Aorta (tissue), 5 donors: ENCODE results near the gene OR5K4. TPM values are rescaled to one million over a fixed set of nuclear protein-coding genes. Genes with fewer than 3 reads are reported as not detected.

ENCODE experiments used
- ATAC-seq: fragments of 200-7000 bp; cut with Tn5 transposase; one replicate; pipeline ENCODE4 v1.9.1; 2022; ENCODE audit warnings: moderate library complexity; ENCODE audit not compliant: low FRiP score
- DNase-seq, 2 donors: peaks; one replicate each; pipeline ENCODE4 v3.0.0-alpha.2; 2020
- H3K27ac ChIP-seq, 2 donors: one replicate each; pipeline ENCODE4 v1.5.1; 2013; ENCODE audit warnings: low read length in 2 of 2, mild to moderate bottlenecking in 2 of 2, moderate library complexity in 2 of 2, control low read depth in 1 of 2, inconsistent platforms in 1 of 2, low read depth in 1 of 2
- H3K27me3 ChIP-seq, 2 donors: one replicate each; pipeline ENCODE4 v1.6.1; 2013; ENCODE audit warnings: control low read depth in 1 of 2, low read length in 1 of 2, mild to moderate bottlenecking in 1 of 2, moderate library complexity in 1 of 2; ENCODE audit not compliant: insufficient read depth in 2 of 2, control insufficient read depth in 1 of 2
- H3K36me3 ChIP-seq, 2 donors: one replicate each; pipeline ENCODE4 v1.6.1; 2013; ENCODE audit warnings: control low read depth in 1 of 2, low read length in 1 of 2, mild to moderate bottlenecking in 1 of 2; ENCODE audit not compliant: insufficient read depth in 2 of 2, control insufficient read depth in 1 of 2
- H3K4me1 ChIP-seq, 2 donors: one replicate each; pipeline ENCODE4 v1.6.1; 2013; ENCODE audit warnings: low read length in 2 of 2, control low read depth in 1 of 2, mild to moderate bottlenecking in 1 of 2, moderate library complexity in 1 of 2; ENCODE audit not compliant: insufficient read depth in 2 of 2, control insufficient read depth in 1 of 2
- H3K4me3 ChIP-seq, 2 donors: one replicate each; pipeline ENCODE4 v1.5.1; 2013; ENCODE audit warnings: low read length in 2 of 2, control low read depth in 1 of 2, mild to moderate bottlenecking in 1 of 2
- H3K9me3 ChIP-seq: one replicate; pipeline ENCODE4 v1.6.1; 2013; ENCODE audit warnings: mild to moderate bottlenecking, low read length; ENCODE audit not compliant: control insufficient read depth
- WGBS, 2 donors: extraction: QIAGEN DNeasy Blood & Tissue Kit; methylation state at CpG; one replicate each; pipeline ENCODE4 v1.1.7; 2013; 5-methylcytosine and 5-hydroxymethylcytosine counted together
- intact Hi-C, 2 donors: fragments of 100-400 bp; cut with DNase I; formaldehyde crosslinking; loops; one replicate each; pipeline versions ENCODE4 v1.14.2 to v1.15.0; 2022
- polyA plus RNA-seq, 2 donors: library from polyadenylated mRNA; stranded (reverse); fragments of 200-250 nt; gene quantifications; one replicate each; pipeline ENCODE4 v1.2.3, GENCODE V29; 2013
- total RNA-seq, 2 donors: library from RNA; stranded (reverse); fragmentation: NEBNext Ultra II Directional; extraction: Animal tissue kit (Norgen Biotek cat#: 25700); gene quantifications; one replicate each; pipeline ENCODE4 v1.2.1, GENCODE V29; 2021
- donor health status: healthy with polysubstance abuse.
- donor health status: Bipolar disorder and iron deficiency.
- donor health status: DM: no; HTN: no; CAD: no.
- donor health status: DM: no; HTN: no; CAD: no.
- donor health status: DM: yes; HTN: yes; CAD: no.

OR5K4 gene
- total and polyA plus RNA-seq, 4 donors = not detected

DNA sequence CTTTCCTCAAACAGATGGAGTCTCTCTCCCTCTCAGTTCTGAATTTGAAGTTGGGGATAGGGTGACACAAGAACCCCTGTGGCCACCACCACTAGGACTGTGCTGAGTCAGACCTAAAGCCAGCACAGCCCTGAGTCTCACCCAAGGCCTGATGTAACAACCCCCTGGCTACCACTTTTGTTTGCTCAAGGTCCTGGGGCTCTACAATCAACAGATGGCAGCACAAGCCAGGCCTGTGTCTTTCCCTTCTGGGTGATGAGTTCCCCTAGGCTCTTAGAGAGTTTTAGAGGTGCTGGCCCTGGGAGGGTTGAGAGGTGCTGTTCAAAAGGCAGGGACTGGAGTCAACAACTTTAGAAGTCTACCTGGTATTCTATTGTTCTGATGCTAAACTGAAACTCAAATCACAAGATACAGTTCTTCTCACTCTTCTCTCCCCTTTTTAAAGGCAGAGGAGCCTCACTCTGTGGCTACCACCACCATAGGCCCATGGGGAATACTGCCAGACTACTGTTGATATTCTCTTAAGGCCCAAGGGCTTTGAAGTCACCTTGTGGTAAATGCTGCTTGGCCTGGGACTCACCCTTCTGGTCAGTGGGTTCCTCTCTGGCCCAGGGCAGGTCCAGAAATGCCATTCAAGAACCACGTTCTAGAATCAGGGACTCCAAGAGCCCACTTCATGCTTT is 6.5 kb downstream of the OR5K4 start:
- DNase-seq (no peak), ATAC-seq (no peak)
- H3K27me3 ChIP-seq = no peaks in the 10 kb centered on the region
- intact Hi-C loops = no loop called here
- no peaks in the 10 kb centered on the region for H3K4me1 ChIP-seq
- H3K27ac ChIP-seq = no peak overlapping the region
- WGBS, 2 donors = 69 to 77% methylated on average over 1 of the region's 1 CpG
- peaks cover 2% of the 10 kb centered on the region for H3K9me3 ChIP-seq
- H3K4me3 ChIP-seq = no peak overlapping the region
- no peaks in the 10 kb centered on the region for H3K36me3 ChIP-seq

DNA sequence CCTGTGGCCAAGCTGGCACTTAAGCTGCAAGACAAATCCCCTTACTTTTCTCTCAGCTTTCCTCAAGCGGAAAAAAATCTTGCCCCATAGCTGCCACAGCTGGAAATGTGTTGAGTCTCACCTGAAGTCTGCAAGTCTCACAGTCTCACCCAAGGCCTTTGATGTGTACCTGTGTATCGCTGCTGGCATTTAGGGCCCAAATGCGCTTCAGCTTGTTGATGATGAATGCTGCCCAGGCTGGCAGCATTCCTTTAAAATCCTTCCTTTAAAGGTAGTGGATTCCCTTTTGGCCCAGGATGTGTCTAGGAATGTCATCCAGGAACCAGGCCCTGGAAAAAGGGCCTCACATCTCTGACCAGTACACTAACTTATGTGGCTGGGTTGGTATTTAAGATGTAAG is 7.0 kb downstream of the OR5K4 start:
- H3K4me3 ChIP-seq = no peak overlapping the region
- H3K9me3 ChIP-seq = peaks cover 2% of the 10 kb centered on the region
- H3K27me3 ChIP-seq = no peaks in the 10 kb centered on the region
- no peak overlapping the region for H3K27ac ChIP-seq
- H3K36me3 ChIP-seq = no peaks in the 10 kb centered on the region
- no peak for DNase-seq
- 91 to 94% methylated on average over 3 of the region's 3 CpGs for WGBS, 2 donors
- ATAC-seq = no peak
- intact Hi-C loops = no loop called here
- no peaks in the 10 kb centered on the region for H3K4me1 ChIP-seq

GRCh38 chr3:98361289-98361688 is 7.6 kb downstream of the OR5K4 start:
- no peak overlapping the region for H3K27ac ChIP-seq
- 63 to 66% methylated on average over 2 of the region's 2 CpGs for WGBS, 2 donors
- no peaks in the 10 kb centered on the region for H3K4me1 ChIP-seq
- no peaks in the 10 kb centered on the region for H3K27me3 ChIP-seq
- peaks cover 2% of the 10 kb centered on the region for H3K9me3 ChIP-seq
- DNase-seq = no peak
- intact Hi-C loops = no loop called here
- no peaks in the 10 kb centered on the region for H3K36me3 ChIP-seq
- no peak overlapping the region for H3K4me3 ChIP-seq
- no peak for ATAC-seq

- WGBS, 2 donors = 70 to 75% methylated on average over 4 of the region's 4 CpGs
- intact Hi-C loops = no loop called here
- H3K36me3 ChIP-seq = no peaks in the 10 kb centered on the region
- DNase-seq (no peak), ATAC-seq (no peak)
- no peaks in the 10 kb centered on the region for H3K27me3 ChIP-seq
- H3K4me1 ChIP-seq = no peaks in the 10 kb centered on the region
- no peak overlapping the region for H3K4me3 ChIP-seq
- no peak overlapping the region for H3K27ac ChIP-seq
- H3K9me3 ChIP-seq = peaks cover 2% of the 10 kb centered on the region
These were observed 14.0 kb downstream of the OR5K4 start for GRCh38 chr3:98367464-98368246.

DNA sequence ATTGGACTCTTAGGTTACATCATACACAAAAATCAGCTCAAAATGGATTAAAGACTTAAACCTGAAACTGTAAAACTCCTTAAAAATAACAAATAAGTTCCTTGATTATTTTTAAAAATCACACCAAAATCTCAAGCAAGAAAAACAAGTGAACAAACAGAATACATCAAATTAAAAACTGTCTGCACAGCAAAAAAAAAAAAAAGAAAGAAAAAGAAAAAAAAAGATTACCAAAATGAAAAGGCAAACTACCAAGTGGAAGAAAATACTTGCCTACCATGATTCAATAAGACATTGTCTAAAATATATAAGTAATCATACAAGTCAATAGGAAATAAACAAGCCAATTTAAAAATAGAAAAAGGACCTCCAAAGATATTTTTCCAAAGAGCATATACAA is 17.5 kb downstream of the OR5K4 start:
- H3K9me3 ChIP-seq = peaks cover 2% of the 10 kb centered on the region
- H3K27me3 ChIP-seq = no peaks in the 10 kb centered on the region
- intact Hi-C loops = no loop called here
- H3K4me1 ChIP-seq = no peaks in the 10 kb centered on the region
- ATAC-seq (no peak), DNase-seq (no peak)
- H3K4me3 ChIP-seq = no peak overlapping the region
- H3K36me3 ChIP-seq = no peaks in the 10 kb centered on the region
- H3K27ac ChIP-seq = no peak overlapping the region

DNA sequence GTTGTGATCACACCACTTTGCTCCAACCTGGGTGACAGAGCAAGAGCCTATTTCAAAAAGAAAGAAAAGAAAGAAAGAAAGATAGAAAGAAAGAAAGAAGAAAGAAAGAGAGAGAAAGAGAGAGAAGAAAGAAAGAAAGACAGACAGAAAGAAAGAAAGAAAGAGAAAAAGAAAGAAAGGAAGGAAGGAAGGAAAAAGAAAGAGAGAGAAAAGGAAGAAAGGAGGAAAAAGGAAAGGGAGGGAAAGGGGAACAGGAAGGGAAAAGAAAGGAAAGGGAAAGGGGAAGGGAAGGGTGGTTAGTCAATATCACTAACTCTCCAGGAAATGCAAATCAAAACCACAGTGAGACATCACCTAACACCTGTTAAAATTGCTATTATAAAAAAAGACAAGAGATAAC is 18.2 kb downstream of the OR5K4 start:
- ATAC-seq = no peak
- Histone ChIP-seq H3K27ac (no peak overlapping the region), H3K4me3 (no peak overlapping the region), H3K27me3 (no peaks in the 10 kb centered on the region), H3K4me1 (no peaks in the 10 kb centered on the region), H3K9me3 (peaks cover 2% of the 10 kb centered on the region), H3K36me3 (no peaks in the 10 kb centered on the region)
- DNase-seq = no peak
- intact Hi-C loops = no loop called here

DNA sequence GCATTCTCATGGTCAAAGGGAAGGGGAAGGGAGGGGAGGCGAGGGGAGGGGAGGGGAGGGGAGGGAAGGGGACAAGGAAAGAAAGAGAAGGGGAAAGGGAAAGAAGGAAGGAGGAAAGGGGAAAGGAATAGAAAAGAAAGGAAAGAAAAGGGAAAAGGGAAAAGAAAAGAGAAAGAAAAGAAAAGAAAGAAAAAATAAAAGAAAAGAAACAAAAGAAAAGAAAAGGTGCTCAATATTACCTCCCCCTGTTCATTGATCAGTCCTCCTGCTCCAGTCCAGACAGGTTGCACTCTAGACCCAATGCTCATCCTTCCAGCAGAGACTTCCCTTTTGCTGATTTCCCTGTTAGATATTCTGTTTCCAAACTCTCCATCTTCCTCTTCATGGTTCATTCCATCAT is 18.8 kb downstream of the OR5K4 start:
- intact Hi-C loops = no loop called here
- Histone ChIP-seq H3K4me3 (no peak overlapping the region), H3K4me1 (no peaks in the 10 kb centered on the region), H3K36me3 (no peaks in the 10 kb centered on the region), H3K27ac (no peak overlapping the region), H3K27me3 (no peaks in the 10 kb centered on the region), H3K9me3 (peaks cover 2% of the 10 kb centered on the region)
- 40 to 47% methylated on average over 1 of the region's 1 CpG for WGBS, 2 donors
- ATAC-seq (no peak), DNase-seq (no peak)

DNA sequence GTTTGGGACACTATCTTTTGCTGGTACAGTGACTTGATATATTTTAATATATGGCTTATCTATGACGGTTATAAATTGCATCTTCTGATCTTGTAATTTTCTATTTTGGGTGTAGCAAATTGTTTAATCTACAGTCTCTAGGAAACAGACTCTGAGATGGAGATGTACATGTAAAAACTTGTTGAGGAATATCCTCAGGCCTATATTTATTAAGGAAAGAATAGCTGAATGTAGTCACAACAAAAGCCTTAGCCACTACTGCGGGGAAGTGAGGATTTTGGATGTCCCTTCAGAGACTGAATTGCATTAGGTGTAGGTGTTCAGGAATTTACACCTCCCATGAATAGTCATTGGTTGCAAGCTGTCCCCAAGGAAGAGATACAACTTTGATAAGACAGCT is 23.0 kb downstream of the OR5K4 start:
- no peak for DNase-seq

GRCh38 chr3:98388147-98388546 is 34.5 kb downstream of the OR5K4 start:
- 79 to 90% methylated on average over 2 of the region's 2 CpGs for WGBS, 2 donors
- H3K36me3 ChIP-seq = no peaks in the 10 kb centered on the region
- no peaks in the 10 kb centered on the region for H3K4me1 ChIP-seq
- no peak for DNase-seq
- H3K27me3 ChIP-seq = no peaks in the 10 kb centered on the region
- H3K4me3 ChIP-seq = no peak overlapping the region
- peaks cover 2% of the 10 kb centered on the region for H3K9me3 ChIP-seq
- intact Hi-C loops = no loop called here
- no peak for ATAC-seq
- H3K27ac ChIP-seq = no peak overlapping the region

More for the DNA sequence above, 23.0 kb downstream of the OR5K4 start:
- WGBS, 2 donors = 37 to 60% methylated on average over 2 of the region's 2 CpGs
- H3K27ac ChIP-seq = no peak overlapping the region
- intact Hi-C loops = no loop called here
- ATAC-seq = no peak
- H3K4me3 ChIP-seq = no peak overlapping the region
- H3K27me3 ChIP-seq = no peaks in the 10 kb centered on the region
- no peaks in the 10 kb centered on the region for H3K9me3 ChIP-seq
- H3K4me1 ChIP-seq = no peaks in the 10 kb centered on the region
- H3K36me3 ChIP-seq = no peaks in the 10 kb centered on the region
